ENCODE data around the gene PPP1R3C.

PPP1R3C gene

DNA sequence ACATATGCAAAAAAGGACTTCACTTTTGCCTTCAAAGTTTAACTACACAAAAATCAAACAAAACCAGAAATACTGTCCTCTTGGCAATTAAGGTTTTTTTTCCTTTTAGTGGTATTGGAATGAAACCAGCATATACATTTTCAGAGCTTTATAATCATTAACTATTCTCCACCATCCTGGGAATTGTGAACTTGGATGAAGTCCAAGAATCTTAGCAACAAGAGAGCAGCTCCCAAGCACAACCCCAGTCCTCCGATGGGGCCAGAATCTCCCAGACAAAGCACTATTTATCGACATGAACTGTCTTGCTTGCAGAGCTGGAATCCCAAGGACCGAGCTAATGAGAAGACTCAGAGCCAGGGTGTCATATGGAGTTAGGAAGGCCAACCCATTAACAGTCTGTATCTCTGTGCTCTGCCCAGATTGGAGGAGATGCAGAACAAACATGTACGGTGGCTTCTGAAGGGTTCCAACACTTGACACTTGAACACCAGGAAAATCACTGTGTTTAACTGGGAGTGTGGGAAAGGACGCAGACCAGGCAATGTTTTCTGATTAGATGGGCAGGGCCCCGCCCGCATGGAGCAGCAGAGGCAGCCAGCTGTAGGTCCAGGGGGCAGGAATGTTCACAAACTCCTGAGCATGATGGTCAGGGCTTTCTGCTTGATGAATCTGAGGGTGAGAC is 35.5 kb downstream of the PPP1R3C start:
- no peak for DNase-seq

DNA sequence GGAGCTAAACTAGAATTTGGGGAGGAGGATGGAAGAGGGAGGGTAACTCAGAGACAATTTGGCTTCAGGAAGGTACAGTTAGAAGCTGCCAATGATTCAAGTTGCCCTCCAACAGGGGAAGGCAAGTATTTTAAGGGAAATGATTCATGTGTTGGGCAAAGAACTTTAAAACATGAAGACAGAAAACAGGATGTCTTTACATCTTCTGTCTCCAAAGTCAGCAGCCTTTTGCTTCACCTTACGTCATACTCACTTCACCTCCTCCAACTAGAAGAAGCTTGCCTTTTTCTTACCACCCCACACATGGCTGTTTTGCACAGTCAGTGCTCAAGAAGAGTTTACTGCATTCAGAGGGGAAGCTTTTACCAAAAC is 36.1 kb downstream of the PPP1R3C start:
- DNase-seq: no peak

DNA sequence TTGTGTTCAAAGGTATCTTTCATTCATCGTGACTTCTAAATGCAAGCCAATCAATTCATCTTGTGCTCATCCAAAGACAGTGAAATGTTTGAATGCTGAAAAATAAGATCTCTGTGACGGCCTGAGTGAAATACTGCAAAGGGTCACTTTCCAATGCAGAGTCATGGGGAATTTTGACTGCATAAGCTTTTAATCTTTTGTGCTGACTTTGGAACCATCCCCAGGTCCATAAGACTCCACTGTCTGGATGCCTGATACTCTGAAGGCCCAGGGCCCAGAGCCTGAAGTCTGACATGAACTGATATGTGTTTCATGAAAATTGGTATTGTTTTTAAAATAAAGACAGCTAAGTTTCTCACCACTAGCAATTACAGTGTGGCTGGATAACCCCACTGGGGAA is 39.0 kb downstream of the PPP1R3C start:
- DNase-seq: no peak

DNA sequence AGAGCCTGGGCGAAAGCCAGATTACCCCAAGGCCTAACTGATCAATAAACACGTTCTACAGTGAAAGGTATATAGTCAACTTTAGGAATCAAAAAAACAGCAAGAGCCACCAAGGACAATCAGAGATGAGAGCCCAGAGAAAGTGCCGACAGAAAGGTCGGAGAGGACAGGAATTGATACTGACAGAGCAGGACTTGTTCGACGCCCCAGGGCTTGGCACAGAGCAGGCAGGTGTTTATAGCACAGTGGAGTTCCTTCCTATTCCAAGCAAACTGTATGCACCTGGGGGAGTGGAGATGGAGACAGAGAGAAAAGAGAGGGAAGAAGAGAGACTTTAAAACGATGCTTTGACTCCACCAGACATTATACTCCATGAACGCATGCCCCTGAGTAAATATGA is 39.5 kb downstream of the PPP1R3C start:
- DNase-seq: no peak

DNA sequence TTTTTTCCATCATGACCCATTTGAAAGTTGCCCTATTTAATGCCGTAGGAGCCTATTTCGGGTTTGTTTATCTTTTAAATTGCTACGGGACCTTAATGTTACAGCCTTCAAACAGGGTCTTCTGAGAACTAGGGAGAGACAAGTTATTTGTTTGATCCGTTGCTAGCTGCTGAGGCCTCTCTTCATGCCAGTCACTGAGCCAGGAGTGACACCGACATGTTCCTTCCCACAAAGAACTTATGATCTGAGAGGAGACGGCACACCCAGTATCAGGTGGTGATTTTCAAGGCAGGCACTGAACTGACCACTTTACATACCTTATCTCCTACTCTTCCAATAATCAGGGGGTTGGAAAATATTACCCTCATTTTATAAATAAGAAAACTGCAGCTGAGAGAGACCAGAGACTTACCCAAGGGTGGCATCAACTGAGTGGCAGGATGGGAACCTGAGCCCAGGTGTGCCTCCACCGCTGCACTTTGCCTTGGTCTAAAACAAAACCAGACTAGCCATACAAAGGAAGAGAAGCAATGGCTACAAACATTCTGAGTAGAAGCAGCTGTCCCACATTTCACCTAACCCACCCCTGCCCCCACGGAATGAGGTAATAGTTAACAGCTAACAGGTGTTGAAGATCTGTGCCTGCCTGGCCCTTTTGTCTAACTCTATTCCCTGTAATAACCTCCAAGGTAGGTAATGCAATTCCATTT is 40.5 kb downstream of the PPP1R3C start:
- DNase-seq: no peak

DNA sequence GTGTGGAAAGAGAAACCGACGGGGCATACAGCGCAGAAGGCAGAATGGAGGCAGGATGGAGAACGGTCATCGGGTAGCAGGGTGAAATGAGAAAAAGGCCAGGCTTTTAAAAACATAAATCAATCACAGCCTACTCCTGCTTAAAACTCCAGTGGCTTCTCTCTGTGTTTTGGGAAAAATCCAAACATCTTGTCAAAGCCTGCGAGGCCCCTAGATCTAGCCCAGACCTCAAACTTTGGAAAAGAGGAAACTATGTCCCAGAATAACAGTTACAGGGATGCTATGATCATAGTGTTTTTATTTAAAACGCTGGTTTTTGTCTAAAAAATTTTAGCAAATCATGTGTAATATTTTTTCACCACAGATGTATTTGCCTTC is 41.1 kb downstream of the PPP1R3C start:
- DNase-seq: no peak

DNA sequence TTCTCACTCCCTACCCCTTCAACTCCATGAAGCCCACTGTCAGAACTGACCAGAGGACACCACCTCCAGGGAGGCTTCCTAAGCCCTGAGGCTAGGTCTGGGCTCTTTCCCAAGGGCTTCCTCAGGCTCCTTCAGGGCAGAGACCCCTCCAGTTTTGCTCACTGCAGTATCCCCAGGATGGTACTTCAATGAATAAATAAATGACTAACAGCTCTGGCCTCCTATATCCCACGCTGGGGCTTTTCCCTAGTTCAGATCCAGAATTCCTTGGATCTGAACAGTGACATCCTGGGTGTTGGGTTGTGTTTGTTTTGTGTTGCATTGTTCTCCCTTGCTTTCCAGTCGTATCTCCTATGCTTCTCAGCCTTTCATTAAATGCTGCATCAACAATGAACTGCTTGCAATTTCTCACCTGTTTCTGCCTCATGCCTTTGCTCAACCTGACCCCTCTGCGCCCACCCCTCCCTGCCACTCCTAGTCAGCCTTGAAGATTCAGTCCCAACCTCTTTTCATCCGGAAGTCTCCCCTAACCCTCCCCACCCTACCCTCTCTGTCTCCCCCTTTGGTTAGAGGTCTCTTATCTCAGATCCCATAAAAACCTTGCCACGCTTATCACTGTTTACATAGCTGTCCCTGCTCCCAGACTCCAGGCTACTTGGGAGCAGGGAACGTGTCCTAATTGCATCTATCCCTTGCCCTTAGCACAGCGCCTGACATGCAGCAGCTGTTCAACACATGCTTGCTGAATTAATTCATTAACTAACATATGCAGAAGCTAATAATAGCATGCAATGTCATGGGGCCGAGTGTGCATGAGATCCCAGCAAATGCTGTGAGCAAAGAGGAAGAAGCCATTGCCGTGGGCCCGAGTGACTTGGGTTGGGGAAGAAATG is 41.7 kb downstream of the PPP1R3C start:
- no peak for DNase-seq

DNA sequence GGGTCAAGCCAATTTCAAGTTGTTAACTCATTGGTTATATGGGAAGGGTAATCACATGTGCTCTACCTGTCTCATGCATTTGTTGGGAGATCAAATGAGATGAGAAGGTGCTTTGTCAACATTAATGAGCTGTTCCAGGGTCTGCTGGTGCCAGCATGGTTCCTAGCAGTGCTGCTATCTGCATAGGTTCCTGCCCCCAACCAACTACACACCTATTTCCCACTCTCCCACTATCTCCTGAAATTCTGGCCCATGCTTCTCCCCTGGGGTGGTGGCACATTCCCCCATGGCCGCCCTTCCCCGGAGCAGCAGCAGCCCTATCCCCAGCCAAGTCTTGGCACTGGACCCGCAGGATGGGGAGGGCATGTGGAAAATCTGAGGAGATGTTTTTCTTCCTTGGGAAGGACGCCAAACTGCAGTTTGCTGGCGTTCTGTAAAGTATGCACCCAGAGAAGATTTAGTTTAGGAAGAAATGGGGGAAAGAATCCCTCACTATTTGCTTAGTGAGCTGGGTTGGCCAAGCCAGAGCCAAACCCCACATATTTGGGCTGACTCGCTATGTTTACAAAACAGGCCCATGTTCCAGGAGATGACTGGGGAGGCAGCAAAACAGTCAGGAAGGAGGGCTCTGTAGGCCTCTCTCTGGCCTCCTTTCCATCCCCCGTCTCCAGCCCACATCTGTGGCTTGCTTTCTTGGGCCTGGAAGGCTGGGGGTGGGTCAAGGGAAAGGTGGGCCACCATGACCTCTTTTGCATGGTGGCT is 42.5 kb downstream of the PPP1R3C start:
- DNase-seq: no peak

DNA sequence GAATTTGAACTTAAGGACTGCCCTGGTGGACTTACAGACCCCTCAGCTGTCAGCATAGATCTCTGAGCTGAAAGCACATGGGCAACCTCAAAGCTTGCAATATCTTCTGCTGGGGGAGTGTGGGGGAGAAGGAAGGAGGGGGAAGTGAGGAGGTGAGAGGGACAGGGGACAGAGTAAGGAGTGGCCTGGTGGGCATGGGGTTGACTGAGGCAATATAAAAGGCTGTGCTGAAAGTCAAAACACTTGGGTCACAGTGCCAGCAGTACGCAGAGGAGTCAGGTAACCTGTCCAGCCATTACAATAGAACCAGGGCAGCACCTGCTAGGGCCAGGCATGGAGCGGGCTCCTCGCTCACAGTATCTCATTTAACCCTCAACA is 43.2 kb downstream of the PPP1R3C start:
- DNase-seq: no peak

DNA sequence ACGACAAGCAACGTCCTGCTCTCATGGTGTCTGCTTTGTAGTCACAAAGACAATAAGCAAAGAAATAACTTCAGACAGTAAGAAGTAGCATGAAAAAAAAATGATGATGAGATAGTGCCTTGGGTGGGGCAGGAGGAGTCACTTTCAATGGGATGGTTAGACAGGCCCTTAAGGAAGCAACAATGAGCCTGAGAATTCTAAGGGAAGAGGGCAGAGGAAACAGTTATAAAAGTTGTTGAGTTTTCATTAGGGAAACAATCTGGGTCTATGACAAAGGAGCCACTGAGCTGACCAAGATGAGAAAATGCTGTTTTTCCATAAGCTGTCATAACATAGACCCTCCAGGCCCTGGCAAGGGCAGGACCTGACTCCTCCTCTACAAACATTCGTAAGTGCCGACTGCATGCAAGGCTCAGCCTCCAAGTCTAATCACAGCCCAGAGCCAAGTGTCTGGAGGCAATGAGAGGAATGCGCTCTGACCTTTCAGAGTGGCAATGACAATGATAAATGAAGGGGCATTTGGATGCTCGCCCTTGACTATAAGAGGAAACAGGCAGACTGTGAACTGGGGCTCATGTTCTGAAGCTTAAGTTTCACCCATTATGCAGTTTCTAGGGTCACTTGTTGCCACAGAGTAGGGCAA is 43.7 kb downstream of the PPP1R3C start:
- DNase-seq: no peak

DNA sequence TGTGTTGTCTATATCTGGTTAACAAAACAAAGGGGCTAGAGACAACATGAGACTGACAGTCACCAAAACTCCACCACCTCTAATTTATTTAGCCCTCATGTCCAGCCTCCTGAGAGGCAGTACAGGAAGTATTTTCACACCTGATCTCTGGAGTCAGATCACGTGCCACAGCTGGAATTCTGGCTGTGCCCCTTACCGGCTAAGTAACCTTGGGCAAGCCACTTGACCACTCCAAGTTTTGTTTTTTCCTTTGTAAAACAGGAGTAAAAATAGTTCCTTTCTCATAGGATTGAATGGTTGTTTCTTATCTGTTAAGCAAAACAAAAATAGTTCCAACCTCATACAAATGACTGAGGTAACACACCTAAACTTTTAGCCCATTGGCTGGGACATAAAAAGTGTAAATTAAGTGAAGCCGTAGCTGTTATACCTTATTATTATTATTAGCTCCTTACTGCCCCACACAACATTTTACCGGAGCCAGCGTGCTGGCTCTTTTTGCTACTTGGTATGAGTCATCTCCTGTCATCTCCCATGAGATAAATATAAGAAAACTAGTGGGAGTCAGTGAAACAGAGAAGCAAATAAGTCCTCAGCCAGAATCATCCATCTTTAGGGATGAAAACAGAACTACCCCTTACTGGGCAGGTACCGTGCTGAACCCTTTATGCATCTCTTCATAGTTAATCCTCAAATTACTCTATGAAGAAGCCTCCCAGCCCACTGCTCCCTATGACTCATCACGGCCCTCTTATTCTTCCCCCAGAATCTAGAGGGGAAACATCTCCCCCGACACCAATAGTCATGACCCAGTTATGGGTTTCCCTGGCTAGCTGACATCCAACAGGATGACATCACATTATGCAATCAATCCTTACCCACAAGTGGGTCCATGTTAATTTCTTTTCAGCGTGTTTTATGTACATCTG is 44.9 kb downstream of the PPP1R3C start:
- DNase-seq: no peak

DNA sequence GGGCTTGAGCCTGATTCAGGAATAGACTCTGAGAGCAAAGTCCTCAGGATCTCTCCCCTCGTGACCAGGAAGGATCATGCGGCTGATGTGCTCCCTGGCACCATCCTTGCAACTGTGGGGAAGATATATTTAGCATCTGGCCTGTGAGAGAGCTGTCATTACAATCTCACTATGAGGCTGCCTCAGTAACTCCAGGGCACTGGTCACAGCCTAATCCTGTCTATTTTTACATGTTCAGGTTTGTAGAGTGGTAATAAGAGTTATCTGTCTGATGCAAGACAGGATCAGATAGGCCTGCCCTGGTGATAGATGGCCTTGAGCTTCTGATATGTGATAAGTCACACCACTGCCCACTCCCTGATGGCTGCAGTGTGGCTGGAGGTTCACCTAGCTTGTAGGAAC is 50.7 kb downstream of the PPP1R3C start:
- DNase-seq: no peak

DNA sequence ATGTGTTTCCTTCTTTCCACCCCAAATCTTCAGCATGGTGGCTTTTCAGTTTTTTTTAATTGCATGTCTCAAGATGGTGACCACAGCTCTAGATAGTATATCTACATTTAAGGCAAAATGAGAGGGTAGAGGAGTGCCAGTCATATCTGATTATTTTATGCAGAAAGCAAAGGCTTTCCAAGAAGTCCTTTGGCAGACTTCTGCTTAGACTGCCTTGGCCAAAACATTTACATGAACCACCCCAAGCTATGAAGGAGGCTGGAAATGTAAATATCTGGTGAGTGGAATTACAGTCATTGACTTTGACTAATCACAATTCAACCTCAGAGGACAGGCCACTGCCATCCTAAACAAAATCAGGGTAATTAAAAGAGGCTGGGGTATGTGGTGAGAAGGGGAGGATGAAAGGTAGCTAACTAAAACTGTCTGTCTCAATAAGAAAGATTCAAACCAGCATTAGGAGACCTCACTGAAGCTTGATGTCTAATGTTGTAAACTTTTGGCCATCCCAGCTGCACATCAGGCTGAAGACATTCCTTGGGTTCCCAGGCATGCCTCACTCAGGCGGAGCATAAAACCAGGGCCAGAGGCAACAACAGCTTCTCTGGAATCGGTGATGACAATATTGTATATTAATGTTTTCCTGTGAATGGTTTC is 53.4 kb downstream of the PPP1R3C start:
- DNase-seq: no peak

Measured in NCI-H1436 treated with DMSO at 0.1 percent for 48 hours (cell line).